Measurements from ENCODE around the gene TMEM252.

- TF ChIP-seq POLR2A (IDR thresholded peaks at IDR 0.05; ENCODE audit: low read depth), result no peak
- TF ChIP-seq, protein P1, sequence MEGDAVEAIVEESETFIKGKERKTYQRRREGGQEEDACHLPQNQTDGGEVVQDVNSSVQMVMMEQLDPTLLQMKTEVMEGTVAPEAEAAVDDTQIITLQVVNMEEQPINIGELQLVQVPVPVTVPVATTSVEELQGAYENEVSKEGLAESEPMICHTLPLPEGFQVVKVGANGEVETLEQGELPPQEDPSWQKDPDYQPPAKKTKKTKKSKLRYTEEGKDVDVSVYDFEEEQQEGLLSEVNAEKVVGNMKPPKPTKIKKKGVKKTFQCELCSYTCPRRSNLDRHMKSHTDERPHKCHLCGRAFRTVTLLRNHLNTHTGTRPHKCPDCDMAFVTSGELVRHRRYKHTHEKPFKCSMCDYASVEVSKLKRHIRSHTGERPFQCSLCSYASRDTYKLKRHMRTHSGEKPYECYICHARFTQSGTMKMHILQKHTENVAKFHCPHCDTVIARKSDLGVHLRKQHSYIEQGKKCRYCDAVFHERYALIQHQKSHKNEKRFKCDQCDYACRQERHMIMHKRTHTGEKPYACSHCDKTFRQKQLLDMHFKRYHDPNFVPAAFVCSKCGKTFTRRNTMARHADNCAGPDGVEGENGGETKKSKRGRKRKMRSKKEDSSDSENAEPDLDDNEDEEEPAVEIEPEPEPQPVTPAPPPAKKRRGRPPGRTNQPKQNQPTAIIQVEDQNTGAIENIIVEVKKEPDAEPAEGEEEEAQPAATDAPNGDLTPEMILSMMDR (IDR thresholded peaks at IDR 0.05), result no peak
Observed at GRCh38 chr9:68500457-68501381, 40.0 kb downstream of the TMEM252 start.
